H1 (cell line): ENCODE measurements around the gene DNMT3L. TPM values are rescaled to one million over a fixed set of nuclear protein-coding genes. Genes with fewer than 3 reads are reported as not detected.

Source experiments
- polyA plus RNA-seq, 7 experiments: library from polyadenylated mRNA; depleted of rRNA in 3 of 7; stranded (reverse) in 5 of 7; unstranded in 2 of 7; fragments of >200 nt in 5 of 7; fragments of 200-250 nt in 2 of 7; gene quantifications; 1 replicate in 5 of 7; 2 replicates in 1 of 7; 4 replicates in 1 of 7; pipeline versions ENCODE4 v1.2.1 to v1.2.3, GENCODE V29; 2011 to 2013; ENCODE audit warnings: missing spikeins in 2 of 7, mixed read lengths in 2 of 7
- small RNA-seq: library from polyadenylated mRNA; stranded (forward); fragments of <200 nt; extraction: miRNeasy Mini kit (QIAGEN cat#:217004); gene quantifications from one replicate; pipeline ENCODE3, GENCODE V24; 2013; ENCODE audit not compliant: insufficient read depth
- total RNA-seq: library from RNA; stranded (reverse); fragmentation: NEBNext Ultra II Directional; extraction: Animal tissue kit (Norgen Biotek cat#: 25700); gene quantifications from 2 replicates; pipeline ENCODE4 v1.2.1, GENCODE V29; 2021

Gene DNMT3L
- total and polyA plus RNA-seq, 2 of the 8 experiments (the other 6 are each of a cell fraction or from before 2014, with no cell fraction given): 0.06 TPM; not detected in 1

Small RNA genes within 50 kb of the gene (small RNA-seq; reads per million reads assigned to genes)
- gene AP001059.3: not detected

Other genes with a start within 250 kb of the DNMT3L start
- gene TRAPPC10, start 249.6 kb downstream of the DNMT3L start, total RNA-seq: 29.8 and 31.0 TPM in 2 replicates
- gene TRAPPC10, start 249.6 kb downstream of the DNMT3L start, polyA plus RNA-seq (2011; rRNA removed): 18.5 and 22.7 TPM in 2 replicates
- 6.7 and 11.8 TPM in 2 replicates for gene PWP2, start 154.5 kb downstream of the DNMT3L start, total RNA-seq
- 4.3 and 4.4 TPM in 2 replicates for gene PWP2, start 154.5 kb downstream of the DNMT3L start, polyA plus RNA-seq (2011; rRNA removed)
- 5.4 and 9.7 TPM in 2 replicates for gene GATD3, start 128.2 kb downstream of the DNMT3L start, total RNA-seq
- 17.9 and 24.8 TPM in 2 replicates for gene GATD3, start 128.2 kb downstream of the DNMT3L start, polyA plus RNA-seq (2011; rRNA removed)
- gene ICOSLG, start 21.0 kb downstream of the DNMT3L start, total RNA-seq: 5.5 and 6.7 TPM in 2 replicates
- 2.3 and 3.1 TPM in 2 replicates for gene ICOSLG, start 21.0 kb downstream of the DNMT3L start, polyA plus RNA-seq (2011; rRNA removed)
- 0.10 TPM in 1 of 2 replicates, not detected in the other for gene AIRE, start 24.0 kb upstream of the DNMT3L start, total RNA-seq
- gene AIRE, start 24.0 kb upstream of the DNMT3L start, polyA plus RNA-seq (2011; rRNA removed): 0.09 and 0.20 TPM in 2 replicates
- gene PFKL, start 38.2 kb upstream of the DNMT3L start, total RNA-seq: 76.7 and 82.3 TPM in 2 replicates
- gene PFKL, start 38.2 kb upstream of the DNMT3L start, polyA plus RNA-seq (2011; rRNA removed): 80.2 and 106 TPM in 2 replicates
- gene CFAP410, start 77.5 kb upstream of the DNMT3L start, total RNA-seq: 10.6 and 11.6 TPM in 2 replicates
- gene CFAP410, start 77.5 kb upstream of the DNMT3L start, polyA plus RNA-seq (2011; rRNA removed): 12.0 and 20.5 TPM in 2 replicates
- 0.28 and 0.36 TPM in 2 replicates for gene TRPM2, start 91.7 kb upstream of the DNMT3L start, total RNA-seq
- gene TRPM2, start 91.7 kb upstream of the DNMT3L start, polyA plus RNA-seq (2011; rRNA removed): 0.17 and 0.27 TPM in 2 replicates
- 5.4 and 5.9 TPM in 2 replicates for gene LRRC3, start 193.6 kb upstream of the DNMT3L start, total RNA-seq
- gene LRRC3, start 193.6 kb upstream of the DNMT3L start, polyA plus RNA-seq (2011; rRNA removed): 3.1 and 4.7 TPM in 2 replicates